ENCODE measurements around the gene NES. TPM values are rescaled to one million over a fixed set of nuclear protein-coding genes. Genes with fewer than 3 reads are reported as not detected.

NES gene
- total and polyA plus RNA-seq, 2 of the 8 experiments (the other 6 are each of a cell fraction or from before 2014, with no cell fraction given): 13.3 to 135 TPM

DNA sequence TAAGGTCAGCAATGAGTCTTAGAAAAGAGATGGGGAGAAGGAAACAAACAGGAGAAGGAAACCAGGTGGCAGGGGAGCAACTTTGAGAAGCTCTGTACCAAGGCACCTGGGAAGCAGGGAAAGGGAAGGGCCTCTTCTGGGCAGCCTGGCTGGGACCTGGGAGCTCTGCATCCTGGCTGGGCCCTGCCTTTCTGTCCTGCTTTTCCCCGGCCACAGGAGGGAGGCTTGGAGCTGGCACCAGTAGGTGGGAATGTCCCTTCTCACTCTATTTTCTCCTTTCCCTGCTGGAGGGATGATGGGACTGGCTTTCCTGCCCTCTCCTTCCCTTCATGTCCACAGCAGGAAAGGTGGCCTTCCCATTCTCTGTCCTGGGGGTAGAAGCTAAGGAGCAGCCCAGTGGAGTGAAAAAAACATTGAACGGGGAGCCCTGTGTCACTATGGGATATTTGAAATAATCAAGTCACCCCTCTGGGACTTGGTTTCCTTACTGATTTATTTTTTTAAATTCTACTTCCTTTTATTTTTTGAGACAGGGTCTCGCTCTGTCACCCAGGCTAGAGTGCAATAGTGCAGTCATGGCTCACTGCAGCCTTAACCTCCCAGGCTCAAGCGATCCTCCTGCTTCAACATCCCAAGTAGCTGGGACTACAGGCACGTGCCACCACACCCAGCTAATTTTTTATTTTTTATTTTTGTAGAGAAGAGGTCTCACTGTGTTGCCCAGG lies 5.1 kb upstream of the NES start:
- H3K79me2 ChIP-seq (ENCODE audit: control insufficient read depth in 1 of 2, insufficient read depth in 2 of 2, low read length in 2 of 2): no peaks in the 10 kb centered on the region
- H2BK5ac ChIP-seq (ENCODE audit: low read depth, low read length): no peak overlapping the region; the same call in 1 of the 2 replicates
- H4K91ac ChIP-seq (replicated peaks; ENCODE audit: insufficient read length, low read length): peak overlapping the region; percentile 75
- no peak overlapping the region for H3K27ac ChIP-seq (ENCODE audit: low read depth, low read length)
- no peaks in the 10 kb centered on the region; the same call in 1 of the 2 replicates for H3K23me2 ChIP-seq (ENCODE audit: low read depth, low read length)
- H3K18ac ChIP-seq (ENCODE audit: extremely low read depth, low read length): no peak overlapping the region; the same call in 1 of the 2 replicates
- no peak overlapping the region for H3K9ac ChIP-seq (replicated peaks in 1 of 4; ENCODE audit: extremely low read depth in 1 of 4, low read depth in 3 of 4, low read length in 3 of 4)
- H2AK5ac ChIP-seq (ENCODE audit: low read depth, low read length): 0 out of 2 replicates have a peak overlapping the region, but pooled peaks have one; percentile 9
- no peaks in the 10 kb centered on the region for H3K36me3 ChIP-seq (ENCODE audit: control insufficient read depth in 2 of 4, insufficient read depth in 4 of 4, low read length in 3 of 4)
- H3K4ac ChIP-seq (replicated peaks; ENCODE audit: insufficient read length, low read depth, low read length): no peak overlapping the region
- H2AFZ ChIP-seq (ENCODE audit: low read length): peak overlapping the region; percentile 31; the same call in 1 of the 2 replicates
- 0 out of 2 replicates have a peak overlapping the region, but pooled peaks have one; percentile 75 for H2BK15ac ChIP-seq (ENCODE audit: low read length)
- no peaks in the 10 kb centered on the region for H3K9me3 ChIP-seq (ENCODE audit: insufficient read depth in 2 of 2, low read depth in 1 of 2, low read length in 1 of 2)
- no peak overlapping the region for H3K23ac ChIP-seq (ENCODE audit: insufficient read length)
- H3K56ac ChIP-seq (replicated peaks; ENCODE audit: insufficient read length, low read depth, low read length): no peak overlapping the region
- no peak overlapping the region for H2BK20ac ChIP-seq (ENCODE audit: low read length)
- FAIRE-seq (no peak), DNase-seq (ENCODE audit: low read depth in 1 of 2, low spot score in 2 of 2) (peak in 1 of 2 experiments; percentile 61)
- H2BK120ac ChIP-seq (replicated peaks; ENCODE audit: low read depth, low read length): no peak overlapping the region
- H3K4me3 ChIP-seq (ENCODE audit: extremely low read depth in 1 of 4, insufficient read depth in 2 of 4, low read depth in 3 of 4, low read length in 4 of 4): no peak overlapping the region
- H4K5ac ChIP-seq (ENCODE audit: insufficient read length, low read depth, low read length): no peak overlapping the region
- H3K14ac ChIP-seq (ENCODE audit: insufficient read length): no peak overlapping the region
- H3K4me2 ChIP-seq (ENCODE audit: insufficient read depth in 1 of 2, low read depth in 2 of 2, low read length in 2 of 2): no peak overlapping the region
- CTCF ChIA-PET (ENCODE audit: partially characterized antibody): interaction anchor here (0.6 to 66.0 kb wide), 20 partner anchors 5 to 266 kb away, joined by 3 to 4284 read pairs (median 4); partner anchors contain the start of genes BCAN, CRABP2, HAPLN2 and ISG20L2
- H4K20me1 ChIP-seq (replicated peaks in 1 of 2; ENCODE audit: control insufficient read depth in 1 of 2, insufficient read depth in 2 of 2, low read length in 2 of 2): no peaks in the 10 kb centered on the region
- no peaks in the 10 kb centered on the region for H3K79me1 ChIP-seq (ENCODE audit: low read depth, low read length)
- H3K4me1 ChIP-seq (replicated peaks in 1 of 4; ENCODE audit: control insufficient read depth in 3 of 4, insufficient read depth in 4 of 4, low read length in 3 of 4): peaks cover 0 to 12% (median 3%) of the 10 kb centered on the region in 4 experiments; a peak in 4 of 7 replicates
- peak overlapping the region; percentile 68; the same call in 1 of the 2 replicates for H2BK12ac ChIP-seq (ENCODE audit: low read depth, low read length)
- no peak overlapping the region for H4K8ac ChIP-seq (ENCODE audit: extremely low read depth, insufficient read depth, low read length)
- 79% methylated on average over 5 of the region's 5 CpGs; no CpG with 5 or more reads in 1 of the 2 experiments for WGBS, 2 experiments (ENCODE audit: extremely low coverage in 1 of 2, insufficient coverage in 1 of 2, insufficient read length in 1 of 2, insufficient replicate concordance in 2 of 2, low coverage in 1 of 2, low lambda C conversion rate in 2 of 2, missing lambda C conversion rate in 1 of 2)
- POLR2A ChIA-PET (ENCODE audit: partially characterized antibody): interaction anchor here (0.6 to 13.8 kb wide), 10 partner anchors 10 to 88 kb away, joined by 3 to 419 read pairs (median 6); partner anchors contain the start of gene CRABP2
- H3K27me3 ChIP-seq (replicated peaks in 1 of 4; ENCODE audit: control insufficient read depth in 3 of 4, extremely low read depth in 1 of 4, insufficient read depth in 3 of 4, low read length in 3 of 4): no peaks in the 10 kb centered on the region; a peak in 1 of 7 replicates
- TF ChIP-seq ASH2L (IDR thresholded peaks at IDR 0.05; ENCODE audit: low read length) (no peak), YY1 (IDR thresholded peaks at IDR 0.05; ENCODE audit: low read depth, low read length) (no peak), BRCA1 (IDR thresholded peaks at IDR 0.05; ENCODE audit: low read depth, low read length) (no peak), JUN (IDR thresholded peaks at IDR 0.05; ENCODE audit: low read depth, low read length) (no peak), RFX5 (IDR thresholded peaks at IDR 0.05; ENCODE audit: borderline replicate concordance, low read depth, low read length) (no peak), BCL11A (IDR thresholded peaks at IDR 0.05; ENCODE audit: low read depth in 2 of 2, low read length in 2 of 2) (no peak), SUZ12 (IDR thresholded peaks at IDR 0.05; ENCODE audit: low read length) (no peak), TBP (IDR thresholded peaks at IDR 0.05; ENCODE audit: low read depth, low read length) (peak; percentile 93), KDM1A (IDR thresholded peaks at IDR 0.05; ENCODE audit: borderline replicate concordance, low read length) (no peak), TAF7 (optimal IDR thresholded peaks at IDR 0.05; ENCODE audit: borderline replicate concordance, low read depth, low read length) (no peak)
- TF ChIP-seq, protein P1, sequence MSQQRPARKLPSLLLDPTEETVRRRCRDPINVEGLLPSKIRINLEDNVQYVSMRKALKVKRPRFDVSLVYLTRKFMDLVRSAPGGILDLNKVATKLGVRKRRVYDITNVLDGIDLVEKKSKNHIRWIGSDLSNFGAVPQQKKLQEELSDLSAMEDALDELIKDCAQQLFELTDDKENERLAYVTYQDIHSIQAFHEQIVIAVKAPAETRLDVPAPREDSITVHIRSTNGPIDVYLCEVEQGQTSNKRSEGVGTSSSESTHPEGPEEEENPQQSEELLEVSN (IDR thresholded peaks at IDR 0.05): no peak
